OCI-LY1 (cell line): Measurements from ENCODE around the gene HIVEP1.

Experiments
- CTCF ChIP-seq: fragments of 200-600 bp; sonication (generic), shearing (Covaris generic); IDR thresholded peaks from 2 replicates; pipeline ENCODE4 v1.5.1; 2017; ENCODE audit warnings: mild to moderate bottlenecking, antibody characterized with exemption, low read length, moderate library complexity, mixed read lengths
- EZH2 ChIP-seq: fragments of 200-600 bp; sonication (generic), shearing (Covaris generic); IDR thresholded peaks from 2 replicates; pipeline ENCODE4 v1.8.0; 2017; ENCODE audit warnings: borderline replicate concordance, mixed run types, mild to moderate bottlenecking, antibody characterized with exemption, low read length, moderate library complexity, mixed read lengths

- TF ChIP-seq CTCF (no peak), EZH2 (no peak)
Observed at GRCh38 chr6:12058172-12058961, 46.3 kb downstream of the HIVEP1 start.
